BJ (cell line): ENCODE results near the gene SGIP1. TPM values are rescaled to one million over a fixed set of nuclear protein-coding genes. Genes with fewer than 3 reads are reported as not detected.
"Not testable (repeated sequence)": the region's sequence is repeated elsewhere in the genome, so short reads cannot be mapped to it uniquely, and the experiment has no call there.

Source experiments
- CTCF ChIA-PET: fragments of 350-600 bp; formaldehyde crosslinking; extraction: SDS; loops from one replicate; lab custom pipeline; 2021; ENCODE audit warnings: antibody characterized with exemption, inconsistent platforms; lab: Yijun Ruan, JAX
- POLR2A ChIA-PET: fragments of 300-600 bp; sonication (Branson Sonifier 250); formaldehyde crosslinking; extraction: SDS; loops from one replicate; lab custom pipeline; 2021; ENCODE audit warnings: antibody characterized with exemption; lab: Charles Lee
- DNase-seq: peaks from one replicate; pipeline ENCODE4 v3.0.0-alpha.2; 2011; ENCODE audit warnings: low read depth
- H3K27me3 ChIP-seq: 2 replicates; pipeline ENCODE4 v1.6.0; 2011; ENCODE audit warnings: low read length; ENCODE audit not compliant: control insufficient read depth, insufficient read depth
- H3K36me3 ChIP-seq: 2 replicates; pipeline ENCODE4 v1.5.1; 2011; ENCODE audit warnings: low read length; ENCODE audit not compliant: control insufficient read depth, insufficient read depth
- H3K4me3 ChIP-seq: 2 replicates; pipeline ENCODE4 v1.5.1; 2011; ENCODE audit warnings: low read depth, mild to moderate bottlenecking, control low read depth, low read length
- CTCF ChIP-seq: IDR thresholded peaks from 2 replicates; pipeline ENCODE4 v1.5.1; 2011; ENCODE audit warnings: low read depth, mild to moderate bottlenecking, control low read depth, inconsistent platforms, low read length, moderate library complexity; ENCODE audit not compliant: insufficient read depth
- polyA plus RNA-seq: library from polyadenylated mRNA; depleted of rRNA; stranded (reverse); fragments of >200 nt; gene quantifications from 2 replicates; pipeline ENCODE4 v1.2.3, GENCODE V29; 2011

The SGIP1 gene
- polyA plus RNA-seq, 1 experiment: 49.4 TPM

GRCh38 chr1:66578841-66579240 is 44.9 kb downstream of the SGIP1 start:
- H3K27me3 ChIP-seq: no peaks in the 10 kb centered on the region
- H3K4me3 ChIP-seq: no peak overlapping the region
- H3K36me3 ChIP-seq: no peaks in the 10 kb centered on the region
- DNase-seq: no peak
- ChIA-PET CTCF (no interaction called here), POLR2A (no interaction called here)
- TF ChIP-seq CTCF: no peak

- DNase-seq: no peak
- POLR2A ChIA-PET: no interaction called here
- Histone ChIP-seq H3K4me3 (no peak overlapping the region), H3K27me3 (no peaks in the 10 kb centered on the region), H3K36me3 (no peaks in the 10 kb centered on the region)
- CTCF ChIA-PET: interaction anchor here (1.1 kb wide), 1 partner anchor 8 kb away, joined by 4 read pairs; no protein-coding TSS in a partner anchor
- no peak for TF ChIP-seq CTCF
Measured at GRCh38 chr1:66580081-66580480, 46.1 kb downstream of the SGIP1 start.

GRCh38 chr1:66583021-66583420 is 49.1 kb downstream of the SGIP1 start:
- POLR2A ChIA-PET: no interaction called here
- no peak for DNase-seq
- H3K36me3 ChIP-seq: no peaks in the 10 kb centered on the region; the same call in 1 of the 2 replicates

GRCh38 chr1:66585002-66585401 is 51.0 kb downstream of the SGIP1 start:
- POLR2A ChIA-PET: interaction anchor here (0.6 kb wide), 1 partner anchor 60 kb away, joined by 3 read pairs; no protein-coding TSS in a partner anchor

More at GRCh38 chr1:66583021-66583420, 49.1 kb downstream of the SGIP1 start:
- CTCF ChIA-PET: no interaction called here
- H3K27me3 ChIP-seq: no peaks in the 10 kb centered on the region
- H3K4me3 ChIP-seq: no peak overlapping the region
- no peak for TF ChIP-seq CTCF

GRCh38 chr1:66589326-66589725 is 55.4 kb downstream of the SGIP1 start:
- DNase-seq: no peak
- no peak overlapping the region for H3K4me3 ChIP-seq
- TF ChIP-seq CTCF: no peak
- H3K36me3 ChIP-seq: no peaks in the 10 kb centered on the region; the same call in none of the 2 replicates
- no peaks in the 10 kb centered on the region for H3K27me3 ChIP-seq
- CTCF ChIA-PET: no interaction called here
- POLR2A ChIA-PET: no interaction called here

More at GRCh38 chr1:66585002-66585401, 51.0 kb downstream of the SGIP1 start:
- CTCF ChIA-PET: interaction anchor here (1.1 kb wide), 1 partner anchor 8 kb away, joined by 4 read pairs; no protein-coding TSS in a partner anchor
- no peaks in the 10 kb centered on the region; the same call in 1 of the 2 replicates for H3K36me3 ChIP-seq
- H3K27me3 ChIP-seq: no peaks in the 10 kb centered on the region
- H3K4me3 ChIP-seq: no peak overlapping the region
- no peak for TF ChIP-seq CTCF
- no peak for DNase-seq

DNA sequence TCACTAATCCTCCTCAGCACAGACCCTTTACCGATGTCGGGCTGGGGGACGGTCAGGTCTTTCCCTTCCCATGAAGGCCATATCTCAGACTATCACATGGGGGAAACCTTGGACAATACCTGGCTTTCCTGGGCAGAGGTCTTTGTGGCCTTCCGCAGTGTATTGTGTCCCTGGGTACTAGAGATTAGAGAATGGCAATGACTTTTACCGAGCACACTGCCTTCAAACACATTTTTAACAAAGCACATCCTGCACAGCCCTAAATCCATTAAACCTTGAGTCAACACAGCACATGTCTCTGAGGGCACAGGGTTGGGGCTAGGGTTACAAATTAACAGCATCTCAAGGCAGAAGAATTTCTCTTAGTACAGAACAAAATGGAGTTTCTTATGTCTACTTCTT is 58.2 kb downstream of the SGIP1 start:
- CTCF ChIA-PET, H3K27me3 ChIP-seq, DNase-seq, H3K4me3 ChIP-seq, H3K36me3 ChIP-seq, POLR2A ChIA-PET: not testable (repeated sequence)
